T-helper 2 cell (primary cell): ENCODE data around the gene ITPK1.
A peak's percentile ranks its signal among the peaks of the same experiment; 100 is the strongest.

ENCODE experiments used
- DNase-seq, 5 experiments: peaks; one replicate each; pipeline versions ENCODE4 v3.0.0 to v3.0.0-alpha.2; 2012 to 2022

ITPK1 gene

GRCh38 chr14:92963301-92964123, 152.2 kb downstream of the ITPK1 start:
- DNase-seq: no peak

GRCh38 chr14:92962831-92963095, 153.0 kb downstream of the ITPK1 start:
- DNase-seq: no peak

GRCh38 chr14:92962031-92962830, 153.5 kb downstream of the ITPK1 start:
- no peak for DNase-seq

GRCh38 chr14:92961567-92961855, 154.2 kb downstream of the ITPK1 start:
- DNase-seq: no peak

GRCh38 chr14:92960706-92961566, 154.8 kb downstream of the ITPK1 start:
- DNase-seq: no peak

GRCh38 chr14:92959761-92960680, 155.7 kb downstream of the ITPK1 start:
- no peak for DNase-seq

GRCh38 chr14:92959189-92959531, 156.6 kb downstream of the ITPK1 start:
- no peak for DNase-seq

GRCh38 chr14:92958373-92959188, 157.1 kb downstream of the ITPK1 start:
- no peak for DNase-seq

GRCh38 chr14:92956961-92957360, 158.8 kb downstream of the ITPK1 start:
- no peak for DNase-seq

- no peak for DNase-seq
Measured at GRCh38 chr14:92955381-92955780, 160.3 kb downstream of the ITPK1 start.

GRCh38 chr14:92954933-92955332, 160.8 kb downstream of the ITPK1 start:
- DNase-seq: no peak

GRCh38 chr14:92953526-92953925, 162.2 kb downstream of the ITPK1 start:
- no peak for DNase-seq

GRCh38 chr14:92952481-92953298, 163.0 kb downstream of the ITPK1 start:
- no peak for DNase-seq

- peak; percentile 48 to 77 (median 67) for DNase-seq
Measured at GRCh38 chr14:92951912-92952471, 163.7 kb downstream of the ITPK1 start.

GRCh38 chr14:92951261-92951660, 164.5 kb downstream of the ITPK1 start:
- DNase-seq: no peak

- DNase-seq: no peak
Measured at GRCh38 chr14:92950773-92951172, 165.0 kb downstream of the ITPK1 start.

- DNase-seq: no peak
Measured at GRCh38 chr14:92950193-92950540, 165.6 kb downstream of the ITPK1 start.

GRCh38 chr14:92949496-92950192, 166.1 kb downstream of the ITPK1 start:
- no peak for DNase-seq

- DNase-seq: no peak
Measured at GRCh38 chr14:92948647-92949046, 167.1 kb downstream of the ITPK1 start.
